GM18511 (cell line): ENCODE data around the gene TMEM89.
A peak's percentile ranks its signal among the peaks of the same experiment; 100 is the strongest.

Source experiments
- ATAC-seq: cut with Tn5 transposase; IDR thresholded peaks from one replicate; pipeline ENCODE4 v1.9.1; 2021; ENCODE audit warnings: mild to moderate bottlenecking, moderate library complexity; ENCODE audit not compliant: unreplicated experiment

Gene TMEM89

GRCh38 chr3:48644898-48645760 lies 23.6 kb upstream of the TMEM89 start:
- no peak for ATAC-seq

- no peak for ATAC-seq
These were observed 21.0 kb upstream of the TMEM89 start for GRCh38 chr3:48642605-48643004.

GRCh38 chr3:48641396-48641795 lies 19.8 kb upstream of the TMEM89 start:
- ATAC-seq, result no peak

GRCh38 chr3:48639944-48640606 lies 18.5 kb upstream of the TMEM89 start:
- no peak for ATAC-seq

GRCh38 chr3:48637305-48637704 lies 15.7 kb upstream of the TMEM89 start:
- no peak for ATAC-seq

GRCh38 chr3:48636149-48636655 lies 14.6 kb upstream of the TMEM89 start:
- no peak for ATAC-seq

GRCh38 chr3:48635222-48636021 lies 13.9 kb upstream of the TMEM89 start, which contains the start of gene SLC26A6:
SLC26A6 (minus strand) TSS chr3:48635461; CDS start chr3:48635393, 68 bp downstream.
- ATAC-seq, result peak; percentile 93

GRCh38 chr3:48634661-48635221 lies 13.2 kb upstream of the TMEM89 start:
- peak; percentile 31 for ATAC-seq

GRCh38 chr3:48633743-48634142 lies 12.2 kb upstream of the TMEM89 start:
- no peak for ATAC-seq

- no peak for ATAC-seq
These were observed 11.7 kb upstream of the TMEM89 start for GRCh38 chr3:48633256-48633655.

- ATAC-seq, result no peak
These were observed 10.2 kb upstream of the TMEM89 start for GRCh38 chr3:48631516-48632448.

GRCh38 chr3:48630833-48631232 lies 9.3 kb upstream of the TMEM89 start:
- no peak for ATAC-seq

- no peak for ATAC-seq
These were observed 8.8 kb upstream of the TMEM89 start for GRCh38 chr3:48630407-48630806.

GRCh38 chr3:48629894-48630293 lies 8.3 kb upstream of the TMEM89 start:
- no peak for ATAC-seq

- ATAC-seq, result no peak
These were observed 6.9 kb upstream of the TMEM89 start for GRCh38 chr3:48628277-48629017.

GRCh38 chr3:48625600-48625999 lies 4.0 kb upstream of the TMEM89 start:
- ATAC-seq, result no peak

- no peak for ATAC-seq
These were observed 3.2 kb upstream of the TMEM89 start for GRCh38 chr3:48624767-48625166.

GRCh38 chr3:48623851-48624547 lies 2.4 kb upstream of the TMEM89 start:
- no peak for ATAC-seq
